H1 (cell line): ENCODE measurements around the gene TMEM41A.

Experiments used
- EZH2 ChIP-seq: fragments of 200-600 bp; sonication (generic); IDR thresholded peaks from 2 replicates; pipeline ENCODE4 v1.7.1; 2012; ENCODE audit warnings: low read depth, mild to moderate bottlenecking, moderate library complexity, low read length, inconsistent platforms; ENCODE audit not compliant: severe bottlenecking
- JUND ChIP-seq: IDR thresholded peaks from 2 replicates; pipeline ENCODE4 v1.6.1; 2011; ENCODE audit warnings: mild to moderate bottlenecking, improper control_type of control experiment, low read length
- POLR2AphosphoS5 ChIP-seq: IDR thresholded peaks from 2 replicates; pipeline ENCODE4 v1.6.1; 2011; ENCODE audit warnings: low read depth, low read length
- TF ChIP-seq, protein P1 (sequence below), 3 experiments: IDR thresholded peaks; 1 replicate in 2 of 3; 2 replicates in 1 of 3; pipeline versions ENCODE4 v1.5.1 to v1.6.1; 2011; ENCODE audit warnings: low read length in 3 of 3, mild to moderate bottlenecking in 3 of 3, inconsistent platforms in 2 of 3, low read depth in 1 of 3, moderate library complexity in 1 of 3; ENCODE audit not compliant: insufficient read depth in 1 of 3; ENCODE audit errors: control extremely low read depth in 1 of 3

DNA sequence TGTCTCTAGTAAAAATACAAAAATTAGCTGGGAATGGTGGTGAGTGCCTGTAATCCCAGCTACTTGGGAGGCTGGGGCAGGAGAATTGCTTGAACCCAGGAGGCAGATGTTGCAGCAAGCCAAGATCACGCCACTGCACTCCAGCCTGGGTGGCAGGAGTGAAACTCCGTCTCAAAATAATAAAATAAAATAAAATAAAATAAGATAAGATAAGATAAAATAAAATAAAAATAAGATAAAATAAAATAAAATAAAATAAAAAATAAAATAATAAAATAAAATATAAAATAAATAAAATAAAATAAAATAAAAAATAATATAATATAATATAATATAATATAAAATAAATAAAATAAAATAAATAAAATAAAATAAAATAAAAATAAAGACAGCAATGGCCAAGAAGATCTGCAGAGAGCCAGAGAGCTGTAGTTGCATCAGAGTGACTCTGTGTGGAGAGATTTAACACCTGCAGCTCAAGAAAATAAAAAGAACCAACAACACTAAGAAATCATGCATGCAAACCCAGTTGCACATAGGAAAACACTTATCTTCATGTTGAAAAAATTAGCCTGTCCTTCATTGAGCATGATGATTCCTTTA, 27.6 kb upstream of the TMEM41A start:
- TF ChIP-seq EZH2, result no peak
- TF ChIP-seq JUND, result no peak
- TF ChIP-seq, protein P1, sequence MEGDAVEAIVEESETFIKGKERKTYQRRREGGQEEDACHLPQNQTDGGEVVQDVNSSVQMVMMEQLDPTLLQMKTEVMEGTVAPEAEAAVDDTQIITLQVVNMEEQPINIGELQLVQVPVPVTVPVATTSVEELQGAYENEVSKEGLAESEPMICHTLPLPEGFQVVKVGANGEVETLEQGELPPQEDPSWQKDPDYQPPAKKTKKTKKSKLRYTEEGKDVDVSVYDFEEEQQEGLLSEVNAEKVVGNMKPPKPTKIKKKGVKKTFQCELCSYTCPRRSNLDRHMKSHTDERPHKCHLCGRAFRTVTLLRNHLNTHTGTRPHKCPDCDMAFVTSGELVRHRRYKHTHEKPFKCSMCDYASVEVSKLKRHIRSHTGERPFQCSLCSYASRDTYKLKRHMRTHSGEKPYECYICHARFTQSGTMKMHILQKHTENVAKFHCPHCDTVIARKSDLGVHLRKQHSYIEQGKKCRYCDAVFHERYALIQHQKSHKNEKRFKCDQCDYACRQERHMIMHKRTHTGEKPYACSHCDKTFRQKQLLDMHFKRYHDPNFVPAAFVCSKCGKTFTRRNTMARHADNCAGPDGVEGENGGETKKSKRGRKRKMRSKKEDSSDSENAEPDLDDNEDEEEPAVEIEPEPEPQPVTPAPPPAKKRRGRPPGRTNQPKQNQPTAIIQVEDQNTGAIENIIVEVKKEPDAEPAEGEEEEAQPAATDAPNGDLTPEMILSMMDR (IDR thresholded peaks at IDR 0.05; ENCODE audit: control extremely low read depth in 1 of 3, insufficient read depth in 1 of 3, low read depth in 1 of 3, low read length in 3 of 3), result no peak
- TF ChIP-seq POLR2AphosphoS5, result no peak
